ENCODE measurements around the gene PARP3.
A peak's percentile ranks its signal among the peaks of the same experiment; 100 is the strongest.

GRCh38 chr3:51975852-51976549 is 33.8 kb downstream of the PARP3 start:
- no peak for TF ChIP-seq EP300 (IDR thresholded peaks at IDR 0.05; ENCODE audit: borderline replicate concordance)
- no peak for TF ChIP-seq CEBPB (IDR thresholded peaks at IDR 0.05)
- TF ChIP-seq, protein P1, sequence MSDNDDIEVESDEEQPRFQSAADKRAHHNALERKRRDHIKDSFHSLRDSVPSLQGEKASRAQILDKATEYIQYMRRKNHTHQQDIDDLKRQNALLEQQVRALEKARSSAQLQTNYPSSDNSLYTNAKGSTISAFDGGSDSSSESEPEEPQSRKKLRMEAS (IDR thresholded peaks at IDR 0.05): no peak
- TF ChIP-seq RAD21 (IDR thresholded peaks at IDR 0.05; ENCODE audit: low read depth): peak; percentile 16; the same call in 1 of the 2 replicates
